Muscle of leg (tissue), 11 donors: ENCODE measurements around the gene MAP3K8. TPM values are rescaled to one million over a fixed set of nuclear protein-coding genes. Genes with fewer than 3 reads are reported as not detected.
A peak's percentile ranks its signal among the peaks of the same experiment; 100 is the strongest.

ENCODE experiments used
- DNase-seq: peaks from one replicate; pipeline ENCODE4 v3.0.0; 2013
- H3K27ac ChIP-seq: one replicate; pipeline ENCODE4 v1.5.1; 2013; ENCODE audit warnings: mild to moderate bottlenecking, low read length, control low read depth
- H3K27me3 ChIP-seq: one replicate; pipeline ENCODE4 v1.6.1; 2013; ENCODE audit warnings: low read length; ENCODE audit not compliant: control insufficient read depth, insufficient read depth
- H3K36me3 ChIP-seq: one replicate; pipeline ENCODE4 v1.6.1; 2013; ENCODE audit warnings: low read length; ENCODE audit not compliant: control insufficient read depth, insufficient read depth
- H3K4me1 ChIP-seq: one replicate; pipeline ENCODE4 v1.6.1; 2013; ENCODE audit warnings: low read length; ENCODE audit not compliant: control insufficient read depth, insufficient read depth
- H3K4me3 ChIP-seq: one replicate; pipeline ENCODE4 v1.5.1; 2013; ENCODE audit warnings: low read length, control low read depth
- H3K9me3 ChIP-seq: replicated peaks from 2 replicates; pipeline ENCODE4 v1.6.1; 2013; ENCODE audit warnings: low read depth, low read length; ENCODE audit not compliant: control insufficient read depth
- WGBS: methylation state at CpG from one replicate; pipeline ENCODE4 v1.1.5; 2013; ENCODE audit warnings: missing lambda C conversion rate; ENCODE audit not compliant: insufficient coverage; 5-methylcytosine and 5-hydroxymethylcytosine counted together
- polyA plus RNA-seq, 8 donors: library from polyadenylated mRNA; unstranded; fragments of 120-200 nt; gene quantifications; one replicate each; pipeline versions ENCODE4 v1.2.1 to v1.2.3, GENCODE V29; 2013; ENCODE audit warnings: inconsistent platforms in 1 of 8, low replicate concordance in 1 of 8; ENCODE audit not compliant: insufficient read length in 8 of 8, insufficient read depth in 1 of 8
- total RNA-seq: library from RNA; stranded (reverse); fragments of 120-200 nt; gene quantifications from one replicate; pipeline ENCODE4 v1.2.4, GENCODE V29; 2013

Gene MAP3K8
- total and polyA plus RNA-seq, 9 donors = 2.0 to 5.0 (median 3.5) TPM

GRCh38 chr10:30443049-30443448, 9.1 kb downstream of the MAP3K8 start:
- H3K4me1 ChIP-seq = peaks cover 16% of the 10 kb centered on the region
- peaks cover 9% of the 10 kb centered on the region for H3K36me3 ChIP-seq

DNA sequence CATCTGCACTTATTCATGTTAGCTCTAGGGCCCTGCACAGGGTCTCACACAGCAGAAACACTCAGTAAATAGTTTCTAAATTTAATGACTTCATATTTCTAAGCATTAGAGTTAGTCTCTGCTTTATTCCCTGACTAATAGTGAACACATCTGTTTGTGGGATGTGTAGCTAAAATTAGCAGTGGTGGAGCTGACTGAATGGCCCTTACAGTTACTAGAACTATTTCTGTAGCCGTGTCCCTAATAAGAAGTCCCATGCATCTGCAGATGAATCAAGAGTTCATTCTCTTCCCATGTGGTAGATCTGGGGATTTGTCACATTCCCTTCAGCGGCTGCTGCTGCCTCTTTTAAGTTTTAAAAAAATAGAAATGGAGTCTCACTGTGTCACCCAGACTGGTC, 11.7 kb downstream of the MAP3K8 start:
- H3K9me3 ChIP-seq = no peaks in the 10 kb centered on the region
- DNase-seq = peak; percentile 81
- WGBS = no CpG with 5 or more reads among the region's 2 CpGs
- H3K36me3 ChIP-seq = peaks cover 14% of the 10 kb centered on the region
- no peaks in the 10 kb centered on the region for H3K27me3 ChIP-seq
- peaks cover 12% of the 10 kb centered on the region for H3K4me1 ChIP-seq
- H3K4me3 ChIP-seq = no peak overlapping the region
- H3K27ac ChIP-seq = peak overlapping the region; percentile 74

More at GRCh38 chr10:30443049-30443448, 9.1 kb downstream of the MAP3K8 start:
- no peaks in the 10 kb centered on the region for H3K9me3 ChIP-seq
- H3K4me3 ChIP-seq = no peak overlapping the region
- no peak overlapping the region for H3K27ac ChIP-seq
- H3K27me3 ChIP-seq = no peaks in the 10 kb centered on the region
- WGBS = no CpG with 5 or more reads among the region's 3 CpGs
- no peak for DNase-seq

DNA sequence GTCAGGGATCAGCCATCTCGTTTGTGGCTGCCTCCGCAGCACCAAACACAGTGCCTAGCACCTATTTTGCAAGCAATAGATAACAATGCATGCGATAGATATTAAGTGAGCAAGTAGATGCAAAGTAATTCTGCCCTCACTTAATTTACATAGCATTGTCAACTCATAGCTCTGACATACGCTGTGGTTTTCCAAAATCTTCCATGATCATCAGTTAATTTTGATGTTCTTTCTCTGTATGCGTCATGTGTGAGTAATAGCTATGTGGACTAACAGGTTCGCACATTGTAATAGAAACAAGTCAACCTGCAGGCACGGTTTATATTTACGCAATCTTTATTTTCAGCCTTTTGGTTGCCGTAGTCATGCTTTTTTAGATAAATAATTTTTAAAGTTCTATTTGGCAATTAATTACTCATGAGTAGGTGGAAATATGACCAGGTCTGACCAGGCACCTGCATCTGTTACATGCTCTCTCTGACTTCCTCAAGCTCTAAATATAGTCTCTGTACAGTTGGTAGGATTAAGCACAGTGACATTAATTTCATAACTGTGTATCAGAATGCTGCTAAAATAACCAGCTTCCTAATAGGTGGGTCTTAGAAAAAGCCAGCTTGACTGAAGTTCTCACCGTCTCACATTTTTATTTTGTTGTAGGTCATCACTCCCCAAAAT, 13.3 kb downstream of the MAP3K8 start:
- no peak overlapping the region for H3K27ac ChIP-seq
- peaks cover 10% of the 10 kb centered on the region for H3K4me1 ChIP-seq
- no peak for DNase-seq
- no peak overlapping the region for H3K4me3 ChIP-seq
- WGBS = no CpG with 5 or more reads among the region's 10 CpGs
- H3K36me3 ChIP-seq = peaks cover 11% of the 10 kb centered on the region
- H3K27me3 ChIP-seq = no peaks in the 10 kb centered on the region
- no peaks in the 10 kb centered on the region for H3K9me3 ChIP-seq

DNA sequence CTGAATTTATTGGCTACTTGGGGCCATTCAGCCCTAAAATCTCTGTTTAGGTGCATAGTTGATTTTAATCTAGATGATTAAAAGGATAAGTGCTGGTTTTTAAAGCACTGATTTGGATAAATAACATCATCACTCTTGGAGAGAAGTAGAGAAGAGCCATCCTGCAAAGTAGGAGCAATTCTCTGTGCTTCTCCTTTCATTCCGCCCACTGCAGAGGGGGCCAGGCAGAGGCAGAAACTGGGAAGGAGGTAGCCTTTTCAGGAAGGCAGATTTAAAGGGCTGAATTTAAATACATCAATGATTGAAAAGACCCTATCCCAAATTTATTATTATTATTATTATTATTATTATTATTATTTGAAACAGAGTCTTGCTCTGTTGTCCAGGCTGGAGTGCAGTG, 14.1 kb downstream of the MAP3K8 start:
- Histone ChIP-seq H3K27ac (no peak overlapping the region), H3K4me1 (peaks cover 10% of the 10 kb centered on the region), H3K27me3 (no peaks in the 10 kb centered on the region), H3K4me3 (no peak overlapping the region), H3K36me3 (peaks cover 13% of the 10 kb centered on the region), H3K9me3 (no peaks in the 10 kb centered on the region)
- no peak for DNase-seq
- WGBS = no CpG with 5 or more reads among the region's 1 CpG

- DNase-seq = peak; percentile 17
- Histone ChIP-seq H3K36me3 (peaks cover 17% of the 10 kb centered on the region), H3K27me3 (no peaks in the 10 kb centered on the region), H3K9me3 (no peaks in the 10 kb centered on the region), H3K27ac (peak overlapping the region; percentile 87), H3K4me1 (peaks cover 11% of the 10 kb centered on the region), H3K4me3 (no peak overlapping the region)
- WGBS = 100% methylated on average over 1 of the region's 6 CpGs
These were observed 20.0 kb downstream of the MAP3K8 start for GRCh38 chr10:30453764-30454527.

DNA sequence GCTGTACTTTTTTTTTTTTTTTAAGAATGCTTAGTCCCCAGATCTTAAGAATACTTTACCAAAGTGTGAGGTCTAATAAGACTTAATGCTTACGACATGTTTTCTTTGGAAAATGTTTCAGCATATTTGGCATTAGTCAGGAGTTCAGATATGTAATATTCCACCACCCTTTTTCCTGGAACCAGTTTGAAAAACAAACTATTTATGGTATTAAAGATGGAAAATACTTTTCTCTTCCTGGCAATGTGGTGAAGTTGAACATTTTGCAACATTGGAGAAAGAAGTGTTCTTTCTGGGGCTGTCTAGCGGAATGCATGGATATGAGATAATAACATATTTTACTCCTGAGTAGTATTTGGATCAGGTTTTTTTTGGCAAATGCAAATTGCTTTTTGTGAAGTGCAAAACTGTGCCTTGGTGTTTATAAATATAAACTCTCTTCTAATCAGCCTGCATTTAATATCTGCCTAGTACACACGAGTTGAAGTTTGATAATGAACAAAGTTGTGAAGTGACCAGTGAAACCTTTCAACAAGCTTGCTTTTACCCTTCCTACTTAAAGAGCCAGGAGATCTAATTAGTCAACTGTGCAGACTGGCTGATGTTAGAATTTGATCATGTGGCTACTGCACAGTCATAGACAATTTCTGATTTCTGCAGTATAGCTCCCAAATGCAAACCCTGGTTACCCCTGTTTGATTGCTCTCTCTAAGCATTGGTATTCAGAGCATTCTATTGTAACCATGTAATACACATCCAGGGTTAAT, 20.9 kb downstream of the MAP3K8 start:
- no peak overlapping the region for H3K4me3 ChIP-seq
- WGBS = no CpG with 5 or more reads among the region's 3 CpGs
- peaks cover 20% of the 10 kb centered on the region for H3K36me3 ChIP-seq
- no peaks in the 10 kb centered on the region for H3K27me3 ChIP-seq
- H3K4me1 ChIP-seq = peaks cover 11% of the 10 kb centered on the region
- H3K27ac ChIP-seq = peak overlapping the region; percentile 87
- peak; percentile 95 for DNase-seq
- H3K9me3 ChIP-seq = no peaks in the 10 kb centered on the region

- H3K4me3 ChIP-seq = no peak overlapping the region
- H3K27me3 ChIP-seq = no peaks in the 10 kb centered on the region
- no peaks in the 10 kb centered on the region for H3K9me3 ChIP-seq
- H3K27ac ChIP-seq = peak overlapping the region; percentile 87
- WGBS = no CpG with 5 or more reads among the region's 4 CpGs
- peak; percentile 25 for DNase-seq
- peaks cover 21% of the 10 kb centered on the region for H3K36me3 ChIP-seq
- peaks cover 11% of the 10 kb centered on the region for H3K4me1 ChIP-seq
These were observed 21.8 kb downstream of the MAP3K8 start for GRCh38 chr10:30455816-30456215.

GRCh38 chr10:30456266-30456665, 22.3 kb downstream of the MAP3K8 start:
- 25% methylated on average over 1 of the region's 4 CpGs for WGBS
- DNase-seq = peak; percentile 49
- Histone ChIP-seq H3K36me3 (peaks cover 24% of the 10 kb centered on the region), H3K4me3 (no peak overlapping the region), H3K9me3 (no peaks in the 10 kb centered on the region), H3K27ac (peak overlapping the region; percentile 1), H3K4me1 (peaks cover 11% of the 10 kb centered on the region), H3K27me3 (no peaks in the 10 kb centered on the region)

- peaks cover 25% of the 10 kb centered on the region for H3K36me3 ChIP-seq
- H3K27me3 ChIP-seq = no peaks in the 10 kb centered on the region
- H3K4me3 ChIP-seq = no peak overlapping the region
- WGBS = 79% methylated on average over 5 of the region's 6 CpGs
- H3K4me1 ChIP-seq = peaks cover 9% of the 10 kb centered on the region
- no peaks in the 10 kb centered on the region for H3K9me3 ChIP-seq
- H3K27ac ChIP-seq = no peak overlapping the region
- peak; percentile 59 for DNase-seq
These were observed 25.3 kb downstream of the MAP3K8 start for GRCh38 chr10:30459283-30459682.

- H3K36me3 ChIP-seq = peaks cover 25% of the 10 kb centered on the region
- WGBS = 71% methylated on average over 1 of the region's 3 CpGs
- H3K4me1 ChIP-seq = peaks cover 7% of the 10 kb centered on the region
These were observed 26.1 kb downstream of the MAP3K8 start for GRCh38 chr10:30460121-30460520.

More at GRCh38 chr10:30460121-30460520, 26.1 kb downstream of the MAP3K8 start:
- no peak overlapping the region for H3K27ac ChIP-seq
- no peaks in the 10 kb centered on the region for H3K27me3 ChIP-seq
- H3K4me3 ChIP-seq = no peak overlapping the region
- H3K9me3 ChIP-seq = no peaks in the 10 kb centered on the region
- DNase-seq = peak; percentile 23
